B cell (primary cell): ENCODE measurements around the gene PSMD9. TPM values are rescaled to one million over a fixed set of nuclear protein-coding genes. Genes with fewer than 3 reads are reported as not detected.

Experiments
- ATAC-seq: fragments of 200-7000 bp; cut with Tn5 transposase; one replicate; pipeline ENCODE4 v1.10.0; 2021; ENCODE audit warnings: low read depth, mild to moderate bottlenecking, moderate number of reproducible peaks, moderate library complexity
- CTCF ChIA-PET: fragments of 350-600 bp; sonication (Branson Sonifier 250); formaldehyde crosslinking; loops from one replicate; lab custom pipeline; 2021; ENCODE audit warnings: antibody characterized with exemption, inconsistent platforms; lab: Charles Lee
- POLR2A ChIA-PET: fragments of 350-600 bp; sonication (Branson Sonifier 250); formaldehyde crosslinking; loops from one replicate; lab custom pipeline; 2021; ENCODE audit warnings: antibody characterized with exemption; lab: Charles Lee
- DNase-seq: peaks from one replicate; pipeline ENCODE4 v3.0.0; 2013
- H2AFZ ChIP-seq: 2 replicates; pipeline ENCODE4 v1.6.1; 2012; ENCODE audit warnings: mild to moderate bottlenecking, low read depth, low read length; ENCODE audit not compliant: insufficient read depth, poor library complexity, severe bottlenecking
- H3K27ac ChIP-seq, 2 donors: 1 replicate in 1 of 2; 2 replicates in 1 of 2; pipeline ENCODE4 v1.5.1; 2012 to 2013; ENCODE audit warnings: low read length in 2 of 2, mild to moderate bottlenecking in 2 of 2, moderate library complexity in 1 of 2
- H3K27me3 ChIP-seq, 4 experiments: fragments of 200-600 bp in 1 of 4; sonication (generic) in 1 of 4; replicated peaks in 1 of 4; 1 replicate in 2 of 4; 2 replicates in 2 of 4; pipeline versions ENCODE4 v1.6.1 to v1.7.0; 2013 to 2016; ENCODE audit warnings: low read length in 3 of 4, mild to moderate bottlenecking in 2 of 4, mixed read lengths in 1 of 4, moderate library complexity in 1 of 4; ENCODE audit not compliant: insufficient read depth in 4 of 4, control insufficient read depth in 3 of 4; ENCODE audit errors: control extremely low read depth in 1 of 4
- H3K36me3 ChIP-seq, 2 experiments: replicated peaks in 1 of 2; 1 replicate in 1 of 2; 2 replicates in 1 of 2; pipeline versions ENCODE4 v1.6.1 to v1.7.1; 2013; ENCODE audit warnings: low read length in 1 of 2; ENCODE audit not compliant: insufficient read depth in 2 of 2, control insufficient read depth in 1 of 2; ENCODE audit errors: control extremely low read depth in 1 of 2, extremely low read depth in 1 of 2
- H3K4me1 ChIP-seq, 2 donors: fragments of 200-600 bp in 1 of 2; sonication (generic) in 1 of 2; 1 replicate in 1 of 2; 2 replicates in 1 of 2; pipeline versions ENCODE4 v1.5.1 to v1.6.1; 2013 to 2017; ENCODE audit warnings: low read length in 2 of 2; ENCODE audit not compliant: control insufficient read depth in 2 of 2, insufficient read depth in 2 of 2
- H3K4me2 ChIP-seq: replicated peaks from 2 replicates; pipeline ENCODE3; 2012; ENCODE audit warnings: mild to moderate bottlenecking, low read depth, low read length; ENCODE audit not compliant: poor library complexity, severe bottlenecking
- H3K4me3 ChIP-seq, 5 experiments: fragments of 200-600 bp in 1 of 5; sonication (generic) in 1 of 5; 1 replicate in 3 of 5; 2 replicates in 2 of 5; pipeline versions ENCODE4 v1.5.1 to v1.7.0; 2011 to 2016; ENCODE audit warnings: low read length in 4 of 5, mild to moderate bottlenecking in 4 of 5, low read depth in 2 of 5, control low read depth in 1 of 5, moderate library complexity in 1 of 5; ENCODE audit not compliant: insufficient read depth in 1 of 5; ENCODE audit errors: control extremely low read depth in 1 of 5, extremely low read depth in 1 of 5
- H3K79me2 ChIP-seq: fragments of 200-600 bp; sonication (generic); one replicate; pipeline ENCODE4 v1.6.0; 2016; ENCODE audit warnings: low read length; ENCODE audit not compliant: control insufficient read depth, insufficient read depth
- H3K9ac ChIP-seq: fragments of 200-600 bp; sonication (generic); 2 replicates; pipeline ENCODE4 v1.6.1; 2017; ENCODE audit warnings: mild to moderate bottlenecking, low read length, moderate library complexity
- H3K9me3 ChIP-seq, 3 donors: one replicate each; pipeline versions ENCODE4 v1.6.1 to v1.7.1; 2013; ENCODE audit warnings: low read length in 2 of 3; ENCODE audit not compliant: control insufficient read depth in 2 of 3, insufficient read depth in 1 of 3; ENCODE audit errors: control extremely low read depth in 1 of 3
- H4K20me1 ChIP-seq: 2 replicates; pipeline ENCODE4 v1.6.0; 2012; ENCODE audit warnings: mild to moderate bottlenecking, low read length; ENCODE audit not compliant: insufficient read depth, control insufficient read depth, poor library complexity, severe bottlenecking
- H3K27ac Mint-ChIP-seq: one replicate; pipeline ENCODE4 v1.8.0; 2021; ENCODE audit warnings: mixed read lengths
- H3K27me3 Mint-ChIP-seq: one replicate; pipeline ENCODE4 v1.8.0; 2021; ENCODE audit warnings: mixed read lengths
- H3K4me1 Mint-ChIP-seq: one replicate; pipeline ENCODE4 v1.8.0; 2021; ENCODE audit warnings: mixed read lengths
- H3K4me3 Mint-ChIP-seq: one replicate; pipeline ENCODE4 v1.8.0; 2021; ENCODE audit warnings: mixed read lengths
- H3K9me3 Mint-ChIP-seq: one replicate; pipeline ENCODE4 v1.8.0; 2022; ENCODE audit warnings: mixed read lengths; ENCODE audit not compliant: insufficient read depth
- CTCF ChIP-seq: fragments of 200-600 bp; IDR thresholded peaks from one replicate; pipeline ENCODE4 v1.8.0; 2022; ENCODE audit warnings: antibody characterized with exemption, mild to moderate bottlenecking
- EZH2 ChIP-seq: IDR thresholded peaks from 2 replicates; pipeline ENCODE4 v1.6.1; 2012; ENCODE audit warnings: borderline replicate concordance, low read depth, mild to moderate bottlenecking, moderate library complexity, low read length; ENCODE audit not compliant: insufficient read depth, poor library complexity, severe bottlenecking
- WGBS: methylation state at CpG from one replicate; pipeline ENCODE4 v1.1.5; 2013; ENCODE audit warnings: missing lambda C conversion rate; ENCODE audit not compliant: insufficient coverage; 5-methylcytosine and 5-hydroxymethylcytosine counted together
- intact Hi-C: fragments of 100-400 bp; cut with micrococcal nuclease; formaldehyde crosslinking; loops from one replicate; pipeline ENCODE4 v1.10.0; 2022
- polyA plus RNA-seq: library from polyadenylated mRNA; depleted of rRNA; stranded (reverse); fragments of >200 nt; gene quantifications from 2 replicates; pipeline ENCODE4 v1.2.3, GENCODE V29; 2012
- total RNA-seq, 2 donors: library from RNA; stranded (reverse); fragments of 120-200 nt in 1 of 2; gene quantifications; 1 replicate in 1 of 2; 2 replicates in 1 of 2; pipeline versions ENCODE4 v1.2.3 to v1.2.4, GENCODE V29; 2013 to 2022

Gene PSMD9
- total and polyA plus RNA-seq, 2 donors (not counting 1 experiment from before 2014, with no cell fraction given) = 37.1 to 83.4 TPM

GRCh38 chr12:121898287-121898686 lies 9.7 kb downstream of the PSMD9 start:
- intact Hi-C loops = no loop called here
- H3K79me2 ChIP-seq = peaks cover 9% of the 10 kb centered on the region
- no peak for TF ChIP-seq EZH2
- no peak for TF ChIP-seq CTCF
- no peak overlapping the region for H2AFZ ChIP-seq
- Mint-ChIP-seq H3K9me3 (no peaks in the 10 kb centered on the region), H3K4me1 (peaks cover 5% of the 10 kb centered on the region), H3K27ac (no peak overlapping the region), H3K4me3 (no peak overlapping the region), H3K27me3 (no peaks in the 10 kb centered on the region)
- ChIA-PET CTCF (interaction anchor here (0.7 to 1.2 kb wide), 2 partner anchors 10 to 157 kb away, joined by 3 to 4 read pairs; partner anchors contain the start of gene PSMD9), POLR2A (no interaction called here)
- 100% methylated on average over 1 of the region's 5 CpGs for WGBS
- H3K36me3 ChIP-seq = peaks cover 20 to 62% of the 10 kb centered on the region in 2 experiments
- H3K4me2 ChIP-seq = no peak overlapping the region
- H3K27ac ChIP-seq = no peak overlapping the region
- no peaks in the 10 kb centered on the region for H3K4me1 ChIP-seq
- H3K9ac ChIP-seq = no peak overlapping the region
- no peak overlapping the region for H3K4me3 ChIP-seq
- H4K20me1 ChIP-seq = peaks cover 12% of the 10 kb centered on the region
- no peaks in the 10 kb centered on the region for H3K9me3 ChIP-seq
- no peaks in the 10 kb centered on the region for H3K27me3 ChIP-seq
- DNase-seq = no peak
- ATAC-seq = no peak

- Histone ChIP-seq H3K9ac (no peak overlapping the region), H3K27me3 (no peaks in the 10 kb centered on the region), H3K4me3 (no peak overlapping the region), H3K9me3 (no peaks in the 10 kb centered on the region), H3K27ac (no peak overlapping the region), H4K20me1 (no peaks in the 10 kb centered on the region), H3K79me2 (peaks cover 9% of the 10 kb centered on the region), H3K4me2 (no peak overlapping the region), H2AFZ (no peak overlapping the region), H3K4me1 (no peaks in the 10 kb centered on the region), H3K36me3 (peaks cover 22 to 59% of the 10 kb centered on the region in 2 experiments)
- ATAC-seq (no peak), DNase-seq (no peak)
- CTCF ChIA-PET = interaction anchor here (0.6 kb wide), 1 partner anchor 47 kb away, joined by 3 read pairs; no protein-coding TSS in a partner anchor
- 96% methylated on average over 14 of the region's 14 CpGs for WGBS
- Mint-ChIP-seq H3K4me1 (no peaks in the 10 kb centered on the region), H3K27ac (no peak overlapping the region), H3K27me3 (no peaks in the 10 kb centered on the region), H3K9me3 (no peaks in the 10 kb centered on the region), H3K4me3 (no peak overlapping the region)
- TF ChIP-seq EZH2 (no peak), CTCF (no peak)
- POLR2A ChIA-PET = no interaction called here
- intact Hi-C loops = no loop called here
Observed at GRCh38 chr12:121899590-121899989, 11.0 kb downstream of the PSMD9 start.
